Right lobe of liver (tissue), 6 donors: Measurements from ENCODE around the gene GABRG3. TPM values are rescaled to one million over a fixed set of nuclear protein-coding genes. Genes with fewer than 3 reads are reported as not detected.

Experiments used
- ATAC-seq, 4 donors: fragments of 200-7000 bp; cut with Tn5 transposase; one replicate each; pipeline ENCODE4 v1.9.1; 2020; ENCODE audit warnings: mild to moderate bottlenecking in 4 of 4, moderate library complexity in 4 of 4
- DNase-seq, 3 donors: peaks; one replicate each; pipeline ENCODE4 v3.0.0-alpha.2; 2020
- H3K27ac ChIP-seq, 3 donors: fragments of 200-600 bp; one replicate each; pipeline ENCODE4 v1.8.0; 2022
- H3K27me3 ChIP-seq, 2 donors: fragments of 200-600 bp; one replicate each; pipeline ENCODE4 v1.8.0; 2022
- H3K36me3 ChIP-seq, 4 donors: fragments of 200-600 bp; sonication (generic) in 1 of 4; one replicate each; pipeline versions ENCODE4 v1.5.1 to v1.8.0; 2017 to 2022; ENCODE audit warnings: control low read depth in 1 of 4
- H3K4me1 ChIP-seq, 4 donors: fragments of 200-600 bp; sonication (generic) in 1 of 4; one replicate each; pipeline versions ENCODE4 v1.5.1 to v1.8.0; 2017 to 2022; ENCODE audit warnings: control low read depth in 1 of 4
- H3K4me3 ChIP-seq, 3 donors: fragments of 200-600 bp; one replicate each; pipeline ENCODE4 v1.8.0; 2022
- H3K9me3 ChIP-seq, 4 donors: fragments of 200-600 bp; sonication (generic) in 1 of 4; one replicate each; pipeline versions ENCODE4 v1.5.1 to v1.8.0; 2017 to 2022; ENCODE audit warnings: control low read depth in 1 of 4
- CTCF ChIP-seq, 4 donors: fragments of 200-600 bp in 3 of 4; fragments of 450-650 bp in 1 of 4; IDR thresholded peaks; one replicate each; pipeline versions ENCODE4 v1.5.1 to v1.8.0; 2016 to 2022; ENCODE audit warnings: antibody characterized with exemption in 4 of 4, mild to moderate bottlenecking in 2 of 4
- POLR2A ChIP-seq: fragments of 450-650 bp; IDR thresholded peaks from one replicate; pipeline ENCODE4 v1.6.1; 2017; ENCODE audit warnings: antibody characterized with exemption, mild to moderate bottlenecking
- WGBS: methylation state at CpG from one replicate; pipeline ENCODE4 v1.1.6; 2018; ENCODE audit warnings: low coverage, low lambda C conversion rate; ENCODE audit not compliant: insufficient coverage; ENCODE audit errors: missing lambda C conversion rate; 5-methylcytosine and 5-hydroxymethylcytosine counted together
- intact Hi-C, 2 donors: fragments of 100-400 bp; cut with DNase I; formaldehyde crosslinking; loops; one replicate each; pipeline versions ENCODE4 v1.11.2 to v1.14.1; 2022
- total RNA-seq, 6 experiments: library from RNA; depleted of rRNA in 2 of 6; stranded (reverse); fragments of >200 nt in 2 of 6; fragmentation: NEBNext Ultra II Directional in 3 of 6; extraction: Animal tissue kit (Norgen Biotek cat#: 25700) in 3 of 6; gene quantifications; one replicate each; pipeline versions ENCODE4 v1.1.0 to v1.2.4, GENCODE V29; 2016 to 2023
- donor health status: DM: no; HTN: yes; CAD: no.
- donor health status: DM: no; HTN: no; CAD: no.
- donor health status: DM: no; HTN: no; CAD: no.
- donor health status: DM: no; HTN: yes; CAD: no.
- donor health status: DM: no; HTN: yes; CAD: no.

GABRG3 gene
- total RNA-seq, 6 experiments from 2014 or later = 0.18 TPM; not detected in 5

- H3K4me3 ChIP-seq = no peak overlapping the region
- no peaks in the 10 kb centered on the region for H3K9me3 ChIP-seq
- TF ChIP-seq CTCF (IDR thresholded peaks at IDR 0.05) = no peak
- TF ChIP-seq POLR2A = no peak
- WGBS = 48% methylated on average over 5 of the region's 14 CpGs
- H3K36me3 ChIP-seq = no peaks in the 10 kb centered on the region
- H3K4me1 ChIP-seq = no peaks in the 10 kb centered on the region
- no peak overlapping the region for H3K27ac ChIP-seq
- no peak for DNase-seq
- intact Hi-C loops = no loop called here
- ATAC-seq = no peak
- no peaks in the 10 kb centered on the region for H3K27me3 ChIP-seq
Measured at GRCh38 chr15:27036210-27036609, 65.2 kb downstream of the GABRG3 start.

- H3K4me1 ChIP-seq = no peaks in the 10 kb centered on the region
- no peaks in the 10 kb centered on the region for H3K27me3 ChIP-seq
- TF ChIP-seq POLR2A (no peak), CTCF (IDR thresholded peaks at IDR 0.05) (no peak)
- ATAC-seq (no peak), DNase-seq (no peak)
- no peaks in the 10 kb centered on the region for H3K9me3 ChIP-seq
- H3K27ac ChIP-seq = no peak overlapping the region
- 42% methylated on average over 2 of the region's 2 CpGs for WGBS
- no peak overlapping the region for H3K4me3 ChIP-seq
- H3K36me3 ChIP-seq = no peaks in the 10 kb centered on the region
- intact Hi-C loops = no loop called here
Measured at GRCh38 chr15:27037501-27037900, 66.5 kb downstream of the GABRG3 start.

GRCh38 chr15:27039152-27039551, 68.2 kb downstream of the GABRG3 start:
- TF ChIP-seq CTCF (IDR thresholded peaks at IDR 0.05) = no peak
- TF ChIP-seq POLR2A = no peak
- H3K9me3 ChIP-seq = no peaks in the 10 kb centered on the region
- WGBS = no CpG with 5 or more reads among the region's 3 CpGs
- peak; percentile 42 to 76 (median 56) for ATAC-seq
- no peak for DNase-seq
- H3K36me3 ChIP-seq = no peaks in the 10 kb centered on the region
- H3K4me1 ChIP-seq = no peaks in the 10 kb centered on the region
- no peak overlapping the region for H3K4me3 ChIP-seq
- H3K27ac ChIP-seq = no peak overlapping the region
- intact Hi-C loops = no loop called here
- H3K27me3 ChIP-seq = no peaks in the 10 kb centered on the region

GRCh38 chr15:27042230-27042629, 71.2 kb downstream of the GABRG3 start:
- intact Hi-C loops = no loop called here
- no peaks in the 10 kb centered on the region for H3K4me1 ChIP-seq
- no peak overlapping the region for H3K4me3 ChIP-seq
- WGBS = 80% methylated on average over 2 of the region's 13 CpGs
- H3K9me3 ChIP-seq = no peaks in the 10 kb centered on the region
- ATAC-seq = no peak
- no peak overlapping the region for H3K27ac ChIP-seq
- DNase-seq = no peak
- H3K27me3 ChIP-seq = no peaks in the 10 kb centered on the region
- TF ChIP-seq POLR2A (no peak), CTCF (IDR thresholded peaks at IDR 0.05) (no peak)
- H3K36me3 ChIP-seq = no peaks in the 10 kb centered on the region

- intact Hi-C loops = no loop called here
- DNase-seq (no peak), ATAC-seq (no peak)
- Histone ChIP-seq H3K4me3 (no peak overlapping the region), H3K36me3 (no peaks in the 10 kb centered on the region), H3K27me3 (no peaks in the 10 kb centered on the region), H3K27ac (no peak overlapping the region), H3K9me3 (no peaks in the 10 kb centered on the region), H3K4me1 (no peaks in the 10 kb centered on the region)
- TF ChIP-seq POLR2A = no peak
- TF ChIP-seq CTCF (IDR thresholded peaks at IDR 0.05) = no peak
- WGBS = 85% methylated on average over 4 of the region's 6 CpGs
Measured at GRCh38 chr15:27042646-27043045, 71.7 kb downstream of the GABRG3 start.
